GM12878 (cell line): ENCODE results near the gene SWSAP1. TPM values are rescaled to one million over a fixed set of nuclear protein-coding genes. Genes with fewer than 3 reads are reported as not detected.

Experiments used
- ATAC-seq: fragments of 200-7000 bp; cut with Tn5 transposase; 3 replicates; pipeline ENCODE4 v1.9.1; 2020; ENCODE audit warnings: mild to moderate bottlenecking, moderate library complexity
- BruUV-seq: library from RNA; stranded (reverse); fragments of 400-500 nt; replicated peaks from 2 replicates; lab custom pipeline; 2021; lab: Mats Ljungman, UMichigan
- CTCF ChIA-PET: fragments of 300-600 bp; sonication (Branson Sonifier 250); formaldehyde crosslinking; extraction: SDS; loops from one replicate; lab custom pipeline; 2021; ENCODE audit warnings: inconsistent platforms; lab: Yijun Ruan, JAX
- POLR2A ChIA-PET: fragments of 350-600 bp; formaldehyde crosslinking; extraction: SDS; loops from one replicate; lab custom pipeline; 2021; ENCODE audit warnings: inconsistent platforms; lab: Charles Lee
- RAD21 ChIA-PET: fragments of 300-600 bp; sonication (Branson Sonifier 250); formaldehyde crosslinking; loops from one replicate; lab custom pipeline; 2023; ENCODE audit warnings: antibody characterized with exemption; ENCODE audit not compliant: unreplicated experiment; lab: Charles Lee
- SMC1A ChIA-PET: fragments of 300-600 bp; sonication (Branson Sonifier 250); formaldehyde crosslinking; loops from one replicate; lab custom pipeline; 2023; ENCODE audit not compliant: unreplicated experiment, uncharacterized antibody; lab: Charles Lee
- DNase-seq: peaks from one replicate; pipeline ENCODE4 v3.0.0-alpha.2; 2011; ENCODE audit warnings: low read depth, low spot score
- FAIRE-seq: peaks from 3 replicates; lab custom pipeline; 2011; peaks lifted over from hg19 to GRCh38; lab: Jason Lieb, UNC
- H2AFZ ChIP-seq: 2 replicates; pipeline ENCODE4 v1.6.0; 2011; ENCODE audit warnings: low read depth, low read length, control low read depth; ENCODE audit not compliant: control insufficient read depth
- H3K27ac ChIP-seq: 2 replicates; pipeline ENCODE4 v1.5.1; 2011; ENCODE audit warnings: control low read depth; ENCODE audit not compliant: control insufficient read depth, insufficient read depth
- H3K27me3 ChIP-seq, 2 experiments: replicated peaks in 1 of 2; 2 replicates each; pipeline versions ENCODE4 v1.6.0 to v1.6.1; 2011; ENCODE audit warnings: low read length in 1 of 2; ENCODE audit not compliant: control insufficient read depth in 2 of 2, insufficient read depth in 2 of 2
- H3K36me3 ChIP-seq, 2 experiments: 2 replicates each; pipeline ENCODE4 v1.5.1; 2011; ENCODE audit warnings: low read length in 1 of 2; ENCODE audit not compliant: control insufficient read depth in 2 of 2, insufficient read depth in 2 of 2
- H3K4me1 ChIP-seq: 2 replicates; pipeline ENCODE4 v1.6.1; 2011; ENCODE audit warnings: mild to moderate bottlenecking, low read length, moderate library complexity, mixed read lengths; ENCODE audit not compliant: control insufficient read depth, insufficient read depth
- H3K4me2 ChIP-seq: 2 replicates; pipeline ENCODE4 v1.6.0; 2011; ENCODE audit warnings: control low read depth; ENCODE audit not compliant: control insufficient read depth, insufficient read depth
- H3K4me3 ChIP-seq: fragments of 200-600 bp; sonication (generic); 2 replicates; pipeline ENCODE4 v1.5.1; 2016
- H3K79me2 ChIP-seq: 2 replicates; pipeline ENCODE4 v1.6.0; 2011; ENCODE audit warnings: low read length; ENCODE audit not compliant: control insufficient read depth, insufficient read depth
- H3K9ac ChIP-seq: 2 replicates; pipeline ENCODE4 v1.8.0; 2011; ENCODE audit warnings: low read length, control low read depth, mixed read lengths; ENCODE audit not compliant: control insufficient read depth, insufficient read depth
- H3K9me3 ChIP-seq: replicated peaks from 3 replicates; pipeline ENCODE4 v1.5.1; 2011; ENCODE audit warnings: mild to moderate bottlenecking, low read length; ENCODE audit not compliant: control insufficient read depth, insufficient read depth
- H4K20me1 ChIP-seq: 2 replicates; pipeline ENCODE4 v1.6.0; 2011; ENCODE audit not compliant: control insufficient read depth, insufficient read depth
- HCFC1 ChIP-seq: fragments of 150-350 bp; IDR thresholded peaks from 2 replicates; pipeline ENCODE4 v1.6.1; 2014; ENCODE audit warnings: low read length
- MTA2 ChIP-seq: fragments of 450-650 bp; IDR thresholded peaks from 2 replicates; pipeline ENCODE4 v1.6.1; 2016; ENCODE audit warnings: low read depth, mild to moderate bottlenecking, moderate library complexity
- NFYA ChIP-seq: IDR thresholded peaks from 2 replicates; pipeline ENCODE4 v1.6.1; 2011; ENCODE audit warnings: low read depth, mild to moderate bottlenecking, low read length, improper control_type of control experiment, borderline replicate concordance
- RELA ChIP-seq: fragments of 450-650 bp; IDR thresholded peaks from 2 replicates; pipeline ENCODE4 v1.8.0; 2014; ENCODE audit warnings: borderline replicate concordance; ENCODE audit not compliant: partially characterized antibody
- ZSCAN29 ChIP-seq: fragments of 450-650 bp; IDR thresholded peaks from 2 replicates; pipeline ENCODE4 v1.6.1; 2017; ENCODE audit warnings: mild to moderate bottlenecking, moderate library complexity
- WGBS: methylation state at CpG from one replicate; pipeline ENCODE4 v1.1.6; 2016; ENCODE audit warnings: low lambda C conversion rate; ENCODE audit not compliant: insufficient replicate concordance, insufficient coverage; ENCODE audit errors: missing lambda C conversion rate; 5-methylcytosine and 5-hydroxymethylcytosine counted together
- in situ Hi-C: fragments of 300-500 bp; cut with MboI; formaldehyde crosslinking; loops from 9 replicates; pipeline ENCODE4 v1.14.3; 2018; ENCODE audit warnings: mixed read lengths
- intact Hi-C: fragments of 100-400 bp; cut with micrococcal nuclease; formaldehyde crosslinking; loops from one replicate; pipeline ENCODE4 v1.14.2; 2022; ENCODE audit not compliant: unreplicated experiment
- polyA plus RNA-seq, 11 experiments: library from polyadenylated mRNA; depleted of rRNA in 4 of 11; unstranded in 6 of 11; stranded (reverse) in 5 of 11; fragments of >200 nt; fragmentation: Nextera tagmentation in 4 of 11; fragmentation: Illumina TruSeq in 1 of 11; extraction: Ambion mirVana in 4 of 11; extraction: Trizol in 1 of 11; gene quantifications; 1 replicate in 1 of 11; 2 replicates in 10 of 11; pipeline versions ENCODE4 v1.2.1 to v1.2.3, GENCODE V29; 2011 to 2016; ENCODE audit warnings: inconsistent platforms in 2 of 11, missing spikeins in 2 of 11, low read depth in 1 of 11
- total RNA-seq, 4 experiments: library from RNA; depleted of rRNA in 3 of 4; stranded (reverse); fragments of >200 nt in 3 of 4; fragmentation: Illumina TruSeq in 1 of 4; extraction: Trizol in 1 of 4; gene quantifications; 2 replicates each; pipeline versions ENCODE4 v1.2.1 to v1.2.3, GENCODE V29; 2013 to 2021
- TF ChIP-seq, protein P1 (sequence below): IDR thresholded peaks from 2 replicates; pipeline ENCODE4 v1.6.1; 2011; ENCODE audit warnings: mild to moderate bottlenecking, low read depth, low read length, moderate library complexity; ENCODE audit not compliant: insufficient replicate concordance
- TF ChIP-seq, protein P2 (sequence below): fragments of 450-650 bp; IDR thresholded peaks from 2 replicates; pipeline ENCODE4 v1.6.1; 2017; ENCODE audit warnings: antibody characterized with exemption, mild to moderate bottlenecking, moderate library complexity
- TF ChIP-seq, protein P3 (sequence below): fragments of 450-650 bp; formaldehyde crosslinking; IDR thresholded peaks from 2 replicates; pipeline ENCODE4 v1.5.0; 2022; ENCODE audit warnings: mild to moderate bottlenecking, missing genetic modification characterization
- TF ChIP-seq, protein P4 (sequence below): fragments of 150-350 bp; IDR thresholded peaks from 2 replicates; pipeline ENCODE4 v1.6.1; 2014; ENCODE audit warnings: mild to moderate bottlenecking, low read depth, low read length
- TF ChIP-seq, protein P5 (sequence below): fragments of 450-650 bp; IDR thresholded peaks from 2 replicates; pipeline ENCODE4 v1.6.1; 2014; ENCODE audit warnings: mild to moderate bottlenecking

Gene SWSAP1
- total and polyA plus RNA-seq, 10 of the 15 experiments (the other 5 are each of a cell fraction or from before 2014, with no cell fraction given): 0.18 to 6.5 (median 2.4) TPM

DNA sequence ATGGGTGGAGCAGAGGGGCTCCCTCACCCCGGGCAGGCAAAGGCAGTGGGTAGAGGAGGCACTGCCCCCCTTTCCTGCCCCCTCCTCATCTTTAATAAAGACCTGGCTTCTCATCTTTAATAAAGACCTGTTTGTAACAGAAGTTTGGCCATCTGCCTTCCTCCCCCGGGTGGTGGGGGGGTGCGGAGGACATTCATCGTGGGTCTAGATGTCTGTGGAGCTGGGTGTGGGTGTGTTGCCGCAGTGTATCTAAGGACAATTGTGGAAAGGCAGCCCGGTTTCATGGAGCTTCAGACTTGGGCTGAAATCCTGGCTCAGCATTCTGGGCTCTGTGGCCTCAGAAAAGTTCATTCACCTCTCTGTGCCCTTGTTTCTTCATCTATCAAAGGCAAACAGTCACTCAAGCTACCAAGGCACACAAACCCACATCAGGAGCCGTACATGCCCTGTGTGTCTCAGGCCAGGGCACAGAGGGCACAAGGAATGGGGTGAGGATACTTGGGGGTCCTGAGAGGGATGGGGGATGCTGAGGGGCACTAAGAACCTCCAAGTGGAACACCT is 8.8 kb upstream of the SWSAP1 start (continued):
- TF ChIP-seq NFYA: no peak

DNA sequence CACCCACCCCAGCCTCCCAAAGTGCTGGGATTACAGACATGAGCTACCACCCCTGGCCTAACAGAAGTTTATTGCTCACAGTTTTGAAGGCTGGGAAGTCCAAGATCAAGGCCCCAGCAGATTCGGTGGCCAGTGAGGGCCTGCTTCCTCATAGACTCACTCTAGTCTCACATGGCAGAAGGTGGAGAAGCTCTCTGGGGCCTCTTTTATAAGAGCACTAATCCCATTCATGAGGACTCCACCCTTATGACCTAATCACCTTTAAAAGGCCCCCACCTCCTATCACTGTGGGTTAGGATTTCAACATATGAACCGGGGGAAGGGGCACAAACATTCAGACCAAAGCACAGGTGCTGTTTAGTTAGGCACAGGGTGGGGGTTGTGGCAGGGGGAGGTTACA is 6.9 kb upstream of the SWSAP1 start:
- in situ Hi-C loops: no loop called here
- no peak for FAIRE-seq
- WGBS: 53% methylated on average over 2 of the region's 2 CpGs
- SMC1A ChIA-PET: interaction anchor here (0.6 kb wide), 1 partner anchor 148 kb away, joined by 3 read pairs; no protein-coding TSS in a partner anchor
- ATAC-seq: no peak
- POLR2A ChIA-PET: no interaction called here
- Histone ChIP-seq H3K4me1 (no peaks in the 10 kb centered on the region), H3K79me2 (no peaks in the 10 kb centered on the region), H3K9me3 (no peaks in the 10 kb centered on the region), H3K27ac (no peak overlapping the region), H3K36me3 (no peaks in the 10 kb centered on the region), H3K27me3 (no peaks in the 10 kb centered on the region), H3K4me3 (no peak overlapping the region), H2AFZ (no peak overlapping the region), H4K20me1 (no peaks in the 10 kb centered on the region), H3K9ac (no peak overlapping the region), H3K4me2 (no peak overlapping the region)
- RAD21 ChIA-PET: no interaction called here
- intact Hi-C loops: no loop called here
- BruUV-seq: no TSS peak
- DNase-seq: no peak
- CTCF ChIA-PET: interaction anchor here (0.6 to 4.1 kb wide), 4 partner anchors 10 to 433 kb away, joined by 3 to 29 read pairs (median 4); partner anchors contain the start of gene EPOR
- TF ChIP-seq MTA2 (no peak), HCFC1 (no peak), ZSCAN29 (no peak), RELA (no peak)
- TF ChIP-seq, protein P1, sequence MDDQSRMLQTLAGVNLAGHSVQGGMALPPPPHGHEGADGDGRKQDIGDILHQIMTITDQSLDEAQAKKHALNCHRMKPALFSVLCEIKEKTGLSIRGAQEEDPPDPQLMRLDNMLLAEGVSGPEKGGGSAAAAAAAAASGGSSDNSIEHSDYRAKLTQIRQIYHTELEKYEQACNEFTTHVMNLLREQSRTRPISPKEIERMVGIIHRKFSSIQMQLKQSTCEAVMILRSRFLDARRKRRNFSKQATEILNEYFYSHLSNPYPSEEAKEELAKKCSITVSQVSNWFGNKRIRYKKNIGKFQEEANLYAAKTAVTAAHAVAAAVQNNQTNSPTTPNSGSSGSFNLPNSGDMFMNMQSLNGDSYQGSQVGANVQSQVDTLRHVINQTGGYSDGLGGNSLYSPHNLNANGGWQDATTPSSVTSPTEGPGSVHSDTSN: no peak
- TF ChIP-seq, protein P2, sequence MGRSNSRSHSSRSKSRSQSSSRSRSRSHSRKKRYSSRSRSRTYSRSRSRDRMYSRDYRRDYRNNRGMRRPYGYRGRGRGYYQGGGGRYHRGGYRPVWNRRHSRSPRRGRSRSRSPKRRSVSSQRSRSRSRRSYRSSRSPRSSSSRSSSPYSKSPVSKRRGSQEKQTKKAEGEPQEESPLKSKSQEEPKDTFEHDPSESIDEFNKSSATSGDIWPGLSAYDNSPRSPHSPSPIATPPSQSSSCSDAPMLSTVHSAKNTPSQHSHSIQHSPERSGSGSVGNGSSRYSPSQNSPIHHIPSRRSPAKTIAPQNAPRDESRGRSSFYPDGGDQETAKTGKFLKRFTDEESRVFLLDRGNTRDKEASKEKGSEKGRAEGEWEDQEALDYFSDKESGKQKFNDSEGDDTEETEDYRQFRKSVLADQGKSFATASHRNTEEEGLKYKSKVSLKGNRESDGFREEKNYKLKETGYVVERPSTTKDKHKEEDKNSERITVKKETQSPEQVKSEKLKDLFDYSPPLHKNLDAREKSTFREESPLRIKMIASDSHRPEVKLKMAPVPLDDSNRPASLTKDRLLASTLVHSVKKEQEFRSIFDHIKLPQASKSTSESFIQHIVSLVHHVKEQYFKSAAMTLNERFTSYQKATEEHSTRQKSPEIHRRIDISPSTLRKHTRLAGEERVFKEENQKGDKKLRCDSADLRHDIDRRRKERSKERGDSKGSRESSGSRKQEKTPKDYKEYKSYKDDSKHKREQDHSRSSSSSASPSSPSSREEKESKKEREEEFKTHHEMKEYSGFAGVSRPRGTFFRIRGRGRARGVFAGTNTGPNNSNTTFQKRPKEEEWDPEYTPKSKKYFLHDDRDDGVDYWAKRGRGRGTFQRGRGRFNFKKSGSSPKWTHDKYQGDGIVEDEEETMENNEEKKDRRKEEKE: no peak
- TF ChIP-seq, protein P3, sequence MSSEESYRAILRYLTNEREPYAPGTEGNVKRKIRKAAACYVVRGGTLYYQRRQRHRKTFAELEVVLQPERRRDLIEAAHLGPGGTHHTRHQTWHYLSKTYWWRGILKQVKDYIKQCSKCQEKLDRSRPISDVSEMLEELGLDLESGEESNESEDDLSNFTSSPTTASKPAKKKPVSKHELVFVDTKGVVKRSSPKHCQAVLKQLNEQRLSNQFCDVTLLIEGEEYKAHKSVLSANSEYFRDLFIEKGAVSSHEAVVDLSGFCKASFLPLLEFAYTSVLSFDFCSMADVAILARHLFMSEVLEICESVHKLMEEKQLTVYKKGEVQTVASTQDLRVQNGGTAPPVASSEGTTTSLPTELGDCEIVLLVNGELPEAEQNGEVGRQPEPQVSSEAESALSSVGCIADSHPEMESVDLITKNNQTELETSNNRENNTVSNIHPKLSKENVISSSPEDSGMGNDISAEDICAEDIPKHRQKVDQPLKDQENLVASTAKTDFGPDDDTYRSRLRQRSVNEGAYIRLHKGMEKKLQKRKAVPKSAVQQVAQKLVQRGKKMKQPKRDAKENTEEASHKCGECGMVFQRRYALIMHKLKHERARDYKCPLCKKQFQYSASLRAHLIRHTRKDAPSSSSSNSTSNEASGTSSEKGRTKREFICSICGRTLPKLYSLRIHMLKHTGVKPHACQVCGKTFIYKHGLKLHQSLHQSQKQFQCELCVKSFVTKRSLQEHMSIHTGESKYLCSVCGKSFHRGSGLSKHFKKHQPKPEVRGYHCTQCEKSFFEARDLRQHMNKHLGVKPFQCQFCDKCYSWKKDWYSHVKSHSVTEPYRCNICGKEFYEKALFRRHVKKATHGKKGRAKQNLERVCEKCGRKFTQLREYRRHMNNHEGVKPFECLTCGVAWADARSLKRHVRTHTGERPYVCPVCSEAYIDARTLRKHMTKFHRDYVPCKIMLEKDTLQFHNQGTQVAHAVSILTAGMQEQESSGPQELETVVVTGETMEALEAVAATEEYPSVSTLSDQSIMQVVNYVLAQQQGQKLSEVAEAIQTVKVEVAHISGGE (CRISPR knock-in tag): no peak
- TF ChIP-seq, protein P4, sequence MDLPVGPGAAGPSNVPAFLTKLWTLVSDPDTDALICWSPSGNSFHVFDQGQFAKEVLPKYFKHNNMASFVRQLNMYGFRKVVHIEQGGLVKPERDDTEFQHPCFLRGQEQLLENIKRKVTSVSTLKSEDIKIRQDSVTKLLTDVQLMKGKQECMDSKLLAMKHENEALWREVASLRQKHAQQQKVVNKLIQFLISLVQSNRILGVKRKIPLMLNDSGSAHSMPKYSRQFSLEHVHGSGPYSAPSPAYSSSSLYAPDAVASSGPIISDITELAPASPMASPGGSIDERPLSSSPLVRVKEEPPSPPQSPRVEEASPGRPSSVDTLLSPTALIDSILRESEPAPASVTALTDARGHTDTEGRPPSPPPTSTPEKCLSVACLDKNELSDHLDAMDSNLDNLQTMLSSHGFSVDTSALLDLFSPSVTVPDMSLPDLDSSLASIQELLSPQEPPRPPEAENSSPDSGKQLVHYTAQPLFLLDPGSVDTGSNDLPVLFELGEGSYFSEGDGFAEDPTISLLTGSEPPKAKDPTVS: no peak
- TF ChIP-seq, protein P5, sequence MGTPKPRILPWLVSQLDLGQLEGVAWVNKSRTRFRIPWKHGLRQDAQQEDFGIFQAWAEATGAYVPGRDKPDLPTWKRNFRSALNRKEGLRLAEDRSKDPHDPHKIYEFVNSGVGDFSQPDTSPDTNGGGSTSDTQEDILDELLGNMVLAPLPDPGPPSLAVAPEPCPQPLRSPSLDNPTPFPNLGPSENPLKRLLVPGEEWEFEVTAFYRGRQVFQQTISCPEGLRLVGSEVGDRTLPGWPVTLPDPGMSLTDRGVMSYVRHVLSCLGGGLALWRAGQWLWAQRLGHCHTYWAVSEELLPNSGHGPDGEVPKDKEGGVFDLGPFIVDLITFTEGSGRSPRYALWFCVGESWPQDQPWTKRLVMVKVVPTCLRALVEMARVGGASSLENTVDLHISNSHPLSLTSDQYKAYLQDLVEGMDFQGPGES: no peak
